ENCODE measurements around the gene DISC1. TPM values are rescaled to one million over a fixed set of nuclear protein-coding genes. Genes with fewer than 3 reads are reported as not detected.

The DISC1 gene
- total RNA-seq, 1 experiment from 2014 or later: 1.8 TPM

GRCh38 chr1:231818337-231818736 lies 191.7 kb downstream of the DISC1 start (continued):
- no peak for TF ChIP-seq ZBTB33 (IDR thresholded peaks at IDR 0.05; ENCODE audit: extremely low read depth, insufficient replicate concordance, low read length)
- no peak for TF ChIP-seq ZNF274 (IDR thresholded peaks at IDR 0.05; ENCODE audit: low read depth, low read length)
- no peak for TF ChIP-seq CTCF (IDR thresholded peaks at IDR 0.05 in 2 of 3, conservative IDR thresholded peaks at IDR 0.05 in 1 of 3; ENCODE audit: borderline replicate concordance in 1 of 3, insufficient read depth in 1 of 3, low read depth in 2 of 3, low read length in 2 of 3)
- no peak for TF ChIP-seq ZFX (IDR thresholded peaks at IDR 0.05)
- TF ChIP-seq TCF7L2 (IDR thresholded peaks at IDR 0.05; ENCODE audit: borderline replicate concordance, extremely low read depth, insufficient read depth, insufficient read length): no peak
- no peak for TF ChIP-seq EZH2 (IDR thresholded peaks at IDR 0.05)
- no peak for TF ChIP-seq SP1 (IDR thresholded peaks at IDR 0.05; ENCODE audit: low read depth)
- no peak for TF ChIP-seq EZH2phosphoT487 (IDR thresholded peaks at IDR 0.05; ENCODE audit: borderline replicate concordance)

- DNase-seq (ENCODE audit: low read depth, low spot score) (no peak), ATAC-seq (no peak)
- intact Hi-C loops (cut with micrococcal nuclease): no loop called here
- Histone ChIP-seq H2AFZ (ENCODE audit: low read depth, low read length, poor library complexity, severe bottlenecking) (no peak overlapping the region), H3K4me2 (ENCODE audit: low read length) (no peak overlapping the region), H3K79me2 (ENCODE audit: insufficient read depth, low read length) (no peaks in the 10 kb centered on the region), H3K9me2 (ENCODE audit: insufficient read depth) (no peaks in the 10 kb centered on the region), H3K9me3 (ENCODE audit: control insufficient read depth in 1 of 2, insufficient read depth in 1 of 2, low read depth in 1 of 2, low read length in 2 of 2) (no peaks in the 10 kb centered on the region), H4K20me1 (ENCODE audit: insufficient read depth) (no peaks in the 10 kb centered on the region; the same call in 1 of the 2 replicates), H3K9ac (ENCODE audit: low read length) (no peak overlapping the region), H3K27me3 (ENCODE audit: insufficient read depth, low read length) (no peaks in the 10 kb centered on the region), H3K4me3 (replicated peaks in 1 of 2; ENCODE audit: low read depth in 1 of 2, low read length in 2 of 2) (no peak overlapping the region), H3K36me3 (ENCODE audit: control insufficient read depth in 1 of 2, insufficient read depth in 2 of 2, low read length in 2 of 2) (no peaks in the 10 kb centered on the region), H3K4me1 (ENCODE audit: control insufficient read depth in 1 of 2, insufficient read depth in 2 of 2, low read length in 2 of 2) (no peaks in the 10 kb centered on the region; a peak in 1 of 4 replicates), H3K27ac (ENCODE audit: low read depth, low read length) (no peak overlapping the region)
- ChIA-PET POLR2A (no interaction called here), RAD21 (ENCODE audit: low non-redundant PET in 1 of 2, low total read pairs in 2 of 2, uncharacterized antibody in 2 of 2, unreplicated experiment in 2 of 2) (no interaction called here), CTCF (no interaction called here)
- BruUV-seq (replicated peaks): no TSS peak
- TF ChIP-seq ZNF274 (IDR thresholded peaks at IDR 0.05; ENCODE audit: low read depth, low read length) (no peak), POLR2A (IDR thresholded peaks at IDR 0.05; ENCODE audit: borderline replicate concordance, extremely low read depth, insufficient read depth, insufficient read length) (no peak), MAX (IDR thresholded peaks at IDR 0.05) (no peak), SIN3A (IDR thresholded peaks at IDR 0.05; ENCODE audit: low read depth) (no peak), FOSL1 (IDR thresholded peaks at IDR 0.05; ENCODE audit: low read depth) (no peak), CEBPB (IDR thresholded peaks at IDR 0.05; ENCODE audit: low read depth) (no peak), ATF3 (IDR thresholded peaks at IDR 0.05) (no peak), CTCF (IDR thresholded peaks at IDR 0.05 in 2 of 3, conservative IDR thresholded peaks at IDR 0.05 in 1 of 3; ENCODE audit: borderline replicate concordance in 1 of 3, insufficient read depth in 1 of 3, low read depth in 2 of 3, low read length in 2 of 3) (no peak), JUND (IDR thresholded peaks at IDR 0.05) (no peak), ZBTB33 (IDR thresholded peaks at IDR 0.05; ENCODE audit: extremely low read depth, insufficient replicate concordance, low read length) (no peak), EZH2phosphoT487 (IDR thresholded peaks at IDR 0.05; ENCODE audit: borderline replicate concordance) (no peak), ELF1 (IDR thresholded peaks at IDR 0.05; ENCODE audit: borderline replicate concordance, low read depth) (no peak), TCF7L2 (IDR thresholded peaks at IDR 0.05; ENCODE audit: borderline replicate concordance, extremely low read depth, insufficient read depth, insufficient read length) (no peak)
These were observed 194.7 kb downstream of the DISC1 start for GRCh38 chr1:231821281-231821680.
